Endothelial cell (in vitro differentiated cells): ENCODE measurements around the gene ZFHX3. TPM values are rescaled to one million over a fixed set of nuclear protein-coding genes. Genes with fewer than 3 reads are reported as not detected.

Experiments
- DNase-seq: peaks from one replicate; pipeline ENCODE4 v3.0.0; 2021; ENCODE audit warnings: low spot score
- H3K27ac Mint-ChIP-seq: one replicate; pipeline ENCODE4 v1.8.0; 2021; ENCODE audit warnings: mixed read lengths, inconsistent platforms; ENCODE audit not compliant: unreplicated experiment
- H3K27me3 Mint-ChIP-seq: one replicate; pipeline ENCODE4 v1.8.0; 2021; ENCODE audit warnings: mild to moderate bottlenecking, moderate library complexity, mixed read lengths, inconsistent platforms; ENCODE audit not compliant: unreplicated experiment
- H3K36me3 Mint-ChIP-seq: one replicate; pipeline ENCODE4 v1.8.0; 2021; ENCODE audit warnings: mild to moderate bottlenecking, low read depth, mixed read lengths, inconsistent platforms; ENCODE audit not compliant: unreplicated experiment
- H3K4me1 Mint-ChIP-seq: one replicate; pipeline ENCODE4 v1.8.0; 2021; ENCODE audit warnings: mild to moderate bottlenecking, mixed read lengths, inconsistent platforms; ENCODE audit not compliant: unreplicated experiment
- H3K4me3 Mint-ChIP-seq: one replicate; pipeline ENCODE4 v1.8.0; 2021; ENCODE audit warnings: mild to moderate bottlenecking, mixed read lengths, inconsistent platforms; ENCODE audit not compliant: unreplicated experiment
- H3K9me3 Mint-ChIP-seq: one replicate; pipeline ENCODE4 v1.8.0; 2021; ENCODE audit warnings: mixed read lengths, inconsistent platforms; ENCODE audit not compliant: unreplicated experiment
- CTCF ChIP-seq: fragments of 200-600 bp; sonication (generic); IDR thresholded peaks from one replicate; pipeline ENCODE4 v1.5.0; 2021; ENCODE audit warnings: antibody characterized with exemption; ENCODE audit not compliant: unreplicated experiment
- total RNA-seq: library from RNA; stranded (reverse); fragmentation: NEBNext Ultra II Directional; extraction: Animal tissue kit (Norgen Biotek cat#: 25700); gene quantifications from one replicate; pipeline ENCODE4 v1.2.1, GENCODE V29; 2021; ENCODE audit not compliant: unreplicated experiment

The ZFHX3 gene
- total RNA-seq, 1 donor from 2014 or later: 17.7 TPM

- H3K4me1 Mint-ChIP-seq: no peaks in the 10 kb centered on the region
- TF ChIP-seq CTCF: no peak
- peaks cover 54% of the 10 kb centered on the region for H3K36me3 Mint-ChIP-seq
- no peaks in the 10 kb centered on the region for H3K9me3 Mint-ChIP-seq
- peaks cover 14% of the 10 kb centered on the region for H3K27me3 Mint-ChIP-seq
- DNase-seq: no peak
- peak overlapping the region; percentile 47 for H3K4me3 Mint-ChIP-seq
- no peak overlapping the region for H3K27ac Mint-ChIP-seq
Measured at GRCh38 chr16:72794986-72795385, 252.9 kb downstream of the ZFHX3 start.

- no peak for DNase-seq
- H3K27me3 Mint-ChIP-seq: peaks cover 14% of the 10 kb centered on the region
- TF ChIP-seq CTCF: no peak
- no peak overlapping the region for H3K27ac Mint-ChIP-seq
- peaks cover 59% of the 10 kb centered on the region for H3K36me3 Mint-ChIP-seq
- no peaks in the 10 kb centered on the region for H3K4me1 Mint-ChIP-seq
- H3K9me3 Mint-ChIP-seq: no peaks in the 10 kb centered on the region
- peak overlapping the region; percentile 47 for H3K4me3 Mint-ChIP-seq
Measured at GRCh38 chr16:72794319-72794718, 253.6 kb downstream of the ZFHX3 start.

DNA sequence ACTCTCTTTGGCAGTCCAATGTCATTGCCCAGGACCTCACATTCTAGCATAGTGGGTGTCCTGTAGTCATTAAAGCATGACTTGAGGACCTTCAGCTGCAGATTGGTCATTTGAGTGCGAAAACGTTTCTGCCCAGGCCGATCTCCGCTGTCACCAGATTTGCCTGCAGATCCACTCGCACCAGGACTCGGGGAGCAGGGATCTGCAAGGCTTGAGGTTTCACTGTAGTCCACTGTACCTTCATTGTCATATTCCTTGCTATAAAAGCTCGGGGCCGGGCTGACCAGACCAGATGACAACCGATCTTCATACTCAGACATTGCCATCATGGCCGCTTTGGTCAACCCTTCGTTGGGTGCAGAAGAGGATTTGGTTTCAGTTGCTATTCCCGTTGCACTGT lies 254.2 kb downstream of the ZFHX3 start:
- Mint-ChIP-seq H3K9me3 (no peaks in the 10 kb centered on the region), H3K27ac (no peak overlapping the region), H3K4me1 (no peaks in the 10 kb centered on the region), H3K36me3 (peaks cover 62% of the 10 kb centered on the region), H3K4me3 (peak overlapping the region; percentile 4), H3K27me3 (peaks cover 14% of the 10 kb centered on the region)
- no peak for DNase-seq
- no peak for TF ChIP-seq CTCF

DNA sequence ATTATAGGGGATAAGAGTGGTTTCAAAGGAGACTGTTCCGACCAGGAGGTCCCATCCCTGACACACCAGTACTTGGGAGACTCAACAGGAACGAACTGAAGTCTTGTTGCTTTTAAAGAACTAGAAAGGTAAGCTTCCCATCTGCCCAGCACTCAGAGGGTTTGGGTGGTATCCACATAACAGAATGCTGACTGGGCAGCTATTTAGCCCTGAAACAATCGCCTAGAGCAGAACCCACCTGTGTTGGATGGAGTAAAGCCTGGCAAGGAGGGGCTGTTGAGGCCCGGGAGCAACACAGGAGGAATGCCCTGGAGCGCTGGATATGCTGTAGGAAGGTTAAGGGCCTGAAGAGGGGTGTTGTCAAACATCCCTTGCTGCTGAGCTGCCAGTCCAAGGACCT lies 254.9 kb downstream of the ZFHX3 start:
- DNase-seq: no peak
- H3K4me3 Mint-ChIP-seq: no peak overlapping the region
- peaks cover 18% of the 10 kb centered on the region for H3K27me3 Mint-ChIP-seq
- peaks cover 58% of the 10 kb centered on the region for H3K36me3 Mint-ChIP-seq
- no peak overlapping the region for H3K27ac Mint-ChIP-seq
- no peaks in the 10 kb centered on the region for H3K9me3 Mint-ChIP-seq
- TF ChIP-seq CTCF: no peak
- no peaks in the 10 kb centered on the region for H3K4me1 Mint-ChIP-seq

- H3K27ac Mint-ChIP-seq: no peak overlapping the region
- no peak for DNase-seq
- no peaks in the 10 kb centered on the region for H3K9me3 Mint-ChIP-seq
- peaks cover 50% of the 10 kb centered on the region for H3K36me3 Mint-ChIP-seq
- H3K4me1 Mint-ChIP-seq: peaks cover 3% of the 10 kb centered on the region
- TF ChIP-seq CTCF: no peak
- H3K4me3 Mint-ChIP-seq: no peak overlapping the region
- peaks cover 18% of the 10 kb centered on the region for H3K27me3 Mint-ChIP-seq
Measured at GRCh38 chr16:72791786-72792185, 256.1 kb downstream of the ZFHX3 start.
